CD4-positive, alpha-beta T cell treated with Interleukin-15 for 4 hours (primary cell): Measurements from ENCODE around the gene RSKR.
"Not testable (repeated sequence)": the region's sequence is repeated elsewhere in the genome, so short reads cannot be mapped to it uniquely, and the experiment has no call there.

Experiments
- DNase-seq: peaks from one replicate; pipeline ENCODE4 v3.0.0-alpha.2; 2020; ENCODE audit warnings: low spot score

RSKR gene

GRCh38 chr17:28578246-28579195 is 35.5 kb downstream of the RSKR start:
- no peak for DNase-seq

- DNase-seq: no peak
Observed at GRCh38 chr17:28577466-28577824, 36.5 kb downstream of the RSKR start.

GRCh38 chr17:28576758-28577465 is 37.1 kb downstream of the RSKR start, which contains the start of gene ALDOC:
Gene ALDOC (minus strand): TSS chr17:28576895. CDS start chr17:28575532, 1,363 bp downstream.
- DNase-seq: peak; percentile 98

DNA sequence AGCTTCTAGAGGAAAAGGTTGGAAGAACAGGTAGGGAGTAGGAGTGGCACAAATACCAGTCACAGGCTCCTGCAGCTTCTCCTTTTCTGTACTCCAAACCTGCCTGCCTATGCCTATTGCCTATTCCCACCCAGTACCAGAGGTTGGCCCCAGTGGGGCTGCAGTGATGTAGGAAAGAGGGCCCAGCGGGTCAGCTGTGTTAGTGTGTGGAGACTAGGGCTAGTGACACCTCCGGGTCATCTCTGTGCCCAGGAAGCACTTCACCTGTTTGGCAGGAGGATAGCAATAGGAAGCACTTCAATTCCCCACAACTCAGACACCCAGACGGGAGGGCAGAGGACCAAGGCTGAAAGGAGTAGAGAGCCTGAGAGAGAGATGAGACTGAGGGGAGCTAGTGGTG is 38.0 kb downstream of the RSKR start:
- not testable (repeated sequence) for DNase-seq

GRCh38 chr17:28575126-28575795 is 38.7 kb downstream of the RSKR start:
- DNase-seq: no peak

DNA sequence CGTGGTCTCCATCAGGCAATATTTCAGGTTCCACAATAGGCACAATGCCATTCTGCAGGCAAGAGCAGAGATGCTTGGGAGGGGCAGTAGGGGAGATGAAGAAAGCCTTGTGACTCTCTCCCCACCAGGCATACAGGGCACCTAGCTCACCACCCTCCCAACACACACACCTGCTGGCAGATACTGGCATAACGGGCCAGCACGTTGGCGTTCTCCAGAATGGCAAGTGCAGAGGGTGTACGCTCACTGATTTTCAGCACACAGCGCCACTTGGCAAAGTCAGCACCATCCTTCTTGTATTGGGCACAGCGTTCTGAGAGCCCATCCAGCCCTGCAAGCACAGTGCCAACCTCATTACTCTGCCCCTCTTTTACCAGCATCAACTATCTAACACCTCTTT is 39.5 kb downstream of the RSKR start:
- DNase-seq: no peak

DNA sequence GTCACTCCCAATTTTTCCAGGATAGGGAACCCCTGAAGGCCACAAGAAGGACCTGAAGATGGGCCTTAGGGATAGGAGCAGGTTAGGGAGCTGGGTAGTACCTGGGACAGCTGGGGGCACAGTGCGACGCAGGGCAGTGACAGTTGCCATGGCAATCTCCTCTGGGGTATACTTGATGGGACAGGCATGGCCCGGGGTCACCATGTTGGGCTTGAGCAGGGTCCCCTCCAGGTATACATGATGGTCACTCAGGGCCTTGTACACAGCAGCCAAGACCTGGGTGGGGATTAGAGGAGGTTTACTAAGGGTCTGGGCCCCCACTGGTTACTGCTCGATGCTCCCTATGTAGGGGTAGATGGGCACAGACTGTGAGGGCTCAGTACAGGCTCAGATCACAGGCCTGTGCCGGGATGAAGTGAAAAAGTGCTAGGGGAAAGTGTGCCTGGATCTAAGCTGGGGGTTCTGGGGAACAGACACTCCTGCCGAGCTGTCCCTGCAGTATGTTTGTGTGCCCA is 40.0 kb downstream of the RSKR start:
- DNase-seq: no peak

DNA sequence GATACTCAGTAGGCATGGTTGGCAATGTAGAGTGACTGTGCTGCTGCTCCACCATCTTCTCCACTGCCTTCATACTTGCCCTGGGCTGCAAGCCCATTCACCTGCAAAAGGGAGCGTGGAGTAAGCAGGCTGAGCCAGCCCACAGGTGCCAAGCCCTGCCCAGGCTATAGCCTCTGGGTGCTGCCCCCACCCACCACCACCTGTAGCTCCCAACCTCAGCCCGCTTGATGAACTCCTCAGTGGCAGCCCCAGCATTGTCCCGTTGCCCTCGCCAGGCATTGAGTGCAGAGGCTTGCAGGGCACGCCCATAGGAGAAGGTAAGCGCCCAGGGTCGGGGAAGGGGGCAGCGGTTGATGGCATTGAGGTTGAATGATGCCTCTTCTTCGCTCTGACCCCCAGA is 40.5 kb downstream of the RSKR start:
- DNase-seq: no peak

DNA sequence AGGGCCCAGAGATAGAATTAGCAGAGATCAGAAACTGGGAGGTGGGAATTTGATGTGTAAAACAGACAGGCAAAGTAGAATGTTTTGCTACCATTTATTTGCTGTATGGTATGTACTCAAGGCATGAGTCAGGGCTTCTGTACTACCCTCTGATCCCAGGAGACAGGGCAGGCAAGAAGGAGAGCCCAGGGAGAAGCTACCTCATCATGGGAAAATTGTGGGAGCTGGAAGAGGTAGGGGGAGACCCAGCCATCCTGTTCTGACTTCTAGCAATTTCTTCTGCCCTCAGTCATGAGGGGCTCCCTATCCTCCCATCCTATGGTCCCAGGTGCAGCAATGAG is 41.0 kb downstream of the RSKR start:
- DNase-seq: no peak

- no peak for DNase-seq
Observed at GRCh38 chr17:28572259-28573039, 41.5 kb downstream of the RSKR start.

GRCh38 chr17:28571361-28572122 is 42.4 kb downstream of the RSKR start, which contains the start of gene PIGS:
Gene PIGS (minus strand): TSS chr17:28571524. CDS start chr17:28571496, 28 bp downstream.
- DNase-seq: peak; percentile 88

DNA sequence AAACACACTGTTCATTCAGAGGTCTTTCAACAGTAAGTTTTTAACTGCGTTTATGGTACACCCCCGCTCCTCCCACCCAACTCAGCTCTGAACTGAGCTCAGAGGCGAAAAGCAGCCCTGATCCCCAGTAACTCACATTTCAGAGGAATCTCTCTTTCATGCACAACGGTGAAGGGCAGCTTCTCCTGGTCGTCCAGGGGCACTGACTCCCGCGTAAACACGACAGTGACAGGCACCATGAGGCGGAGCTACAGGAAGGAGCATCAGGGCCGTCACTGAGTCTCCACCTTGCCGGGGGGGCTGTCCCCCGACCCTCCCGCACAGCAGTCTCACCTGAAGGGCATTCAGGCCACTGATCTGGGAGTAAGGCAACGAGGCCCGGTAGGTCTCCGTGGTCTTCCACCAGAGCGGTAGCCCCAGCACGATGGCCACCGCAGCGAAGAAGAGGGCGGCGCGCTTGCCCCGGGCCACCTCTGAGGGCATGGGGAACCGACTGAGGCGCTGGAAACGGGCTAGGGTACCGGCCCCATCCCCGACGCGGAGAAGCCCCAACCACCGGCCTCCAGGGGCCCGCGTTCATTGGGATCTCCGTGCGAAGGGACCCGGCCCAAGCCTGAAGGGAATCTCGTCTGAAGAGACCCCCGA is 43.1 kb downstream of the RSKR start:
- peak; percentile 39 for DNase-seq

DNA sequence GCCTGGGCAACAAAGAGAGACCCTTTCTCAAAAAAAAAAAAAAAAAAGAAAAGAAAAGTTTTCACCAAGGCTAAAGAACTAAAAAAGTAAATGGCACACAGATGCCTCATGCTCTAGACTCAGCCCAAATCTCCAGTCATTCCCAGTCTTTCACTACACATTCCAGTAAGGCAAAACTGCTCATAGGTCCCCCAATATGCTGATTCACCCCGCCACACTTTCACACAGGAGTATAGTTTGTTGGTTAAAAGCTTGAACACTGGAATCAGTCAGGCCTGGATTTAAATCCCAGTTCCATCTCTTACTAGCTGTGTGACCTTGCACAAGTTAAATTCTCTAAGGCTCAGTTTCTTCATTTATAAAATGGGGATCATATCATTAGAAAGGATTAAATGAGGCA is 44.5 kb downstream of the RSKR start:
- no peak for DNase-seq

DNA sequence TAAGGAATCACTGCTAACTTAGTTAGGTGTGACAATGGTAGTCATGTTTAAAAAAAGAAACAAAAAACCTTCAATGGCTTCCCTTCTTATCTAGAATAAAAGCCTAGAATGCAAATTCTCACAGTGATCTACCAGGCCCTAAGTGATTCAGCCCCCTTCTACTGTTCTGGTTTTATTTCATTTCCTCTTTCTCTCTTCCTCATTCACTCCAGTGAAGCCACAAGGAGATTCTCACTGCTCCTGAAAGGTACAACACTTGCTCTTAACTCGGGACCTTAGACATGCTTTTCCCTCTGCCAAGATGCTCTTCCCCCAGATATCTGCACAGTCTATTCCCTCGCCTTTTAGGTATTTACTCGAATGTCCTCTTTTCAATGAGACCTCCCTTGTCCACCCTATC is 46.4 kb downstream of the RSKR start:
- DNase-seq: no peak

- DNase-seq: no peak
Observed at GRCh38 chr17:28563475-28563874, 50.5 kb downstream of the RSKR start.
